H54 (cell line): ENCODE measurements around the gene HOXA10.

Experiments used
- DNase-seq: peaks from one replicate; pipeline ENCODE4 v3.0.0; 2011; ENCODE audit warnings: low spot score, mixed read lengths; ENCODE audit not compliant: insufficient read length
- FAIRE-seq: peaks from 3 replicates; lab custom pipeline; 2011; peaks lifted over from hg19 to GRCh38; lab: Jason Lieb, UNC
- POLR2A ChIP-seq: IDR thresholded peaks from 2 replicates; pipeline ENCODE4 v1.6.1; 2011; ENCODE audit warnings: low read depth, mild to moderate bottlenecking, low read length

The HOXA10 gene

GRCh38 chr7:27209933-27210440 lies 35.9 kb upstream of the HOXA10 start:
- no peak for FAIRE-seq
- no peak for TF ChIP-seq POLR2A
- DNase-seq: no peak

DNA sequence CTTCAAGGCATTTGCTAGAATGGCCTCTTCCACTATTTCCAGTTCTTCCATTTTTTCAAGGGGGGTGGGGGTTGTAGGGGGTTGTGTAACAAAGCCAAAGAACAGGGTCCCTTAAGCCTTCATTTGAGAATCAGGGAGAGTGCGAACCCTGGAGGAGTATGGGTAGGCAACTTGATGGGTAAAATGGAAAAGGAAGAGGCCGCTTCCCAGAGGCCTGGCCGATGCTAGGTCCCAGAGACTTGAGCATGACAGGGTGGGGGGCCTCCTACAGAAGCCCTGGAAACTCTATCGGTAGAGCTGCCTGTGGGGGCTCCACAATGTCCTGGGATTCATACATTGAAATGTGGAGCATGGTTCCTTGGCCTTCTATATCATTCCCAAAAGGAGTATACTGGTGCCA lies 34.9 kb upstream of the HOXA10 start:
- DNase-seq (no peak), FAIRE-seq (no peak)
- no peak for TF ChIP-seq POLR2A

DNA sequence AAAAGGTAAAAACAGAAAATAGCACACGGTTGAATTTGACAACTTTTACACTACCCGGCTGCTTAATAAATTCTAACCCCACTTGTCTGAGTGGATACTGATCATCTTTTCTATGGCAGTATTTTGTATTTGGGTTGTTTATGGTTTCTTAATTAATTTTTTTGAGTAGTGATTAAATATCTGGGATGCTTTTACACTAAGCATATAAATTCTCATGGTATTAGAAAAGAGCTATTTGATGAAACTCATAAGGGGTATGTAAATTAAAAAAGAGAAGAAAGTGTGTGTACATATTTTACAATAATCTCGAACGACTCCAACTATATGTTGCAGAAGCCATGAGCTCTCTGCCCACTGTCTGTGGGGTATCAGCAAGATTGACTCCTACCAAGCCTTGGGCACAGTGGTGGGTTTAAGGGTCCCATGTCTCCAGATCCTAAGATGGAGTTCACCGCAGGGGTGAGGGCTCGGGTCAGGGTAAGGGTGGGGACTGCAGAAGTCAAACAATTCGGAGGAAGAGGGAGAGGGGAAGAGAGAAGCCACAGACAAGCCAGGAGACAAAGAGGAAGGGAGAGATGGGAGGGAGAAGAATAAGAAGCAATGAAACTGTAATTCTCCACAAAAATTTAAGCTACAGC lies 33.3 kb upstream of the HOXA10 start:
- FAIRE-seq: no peak
- DNase-seq: no peak
- TF ChIP-seq POLR2A: no peak

DNA sequence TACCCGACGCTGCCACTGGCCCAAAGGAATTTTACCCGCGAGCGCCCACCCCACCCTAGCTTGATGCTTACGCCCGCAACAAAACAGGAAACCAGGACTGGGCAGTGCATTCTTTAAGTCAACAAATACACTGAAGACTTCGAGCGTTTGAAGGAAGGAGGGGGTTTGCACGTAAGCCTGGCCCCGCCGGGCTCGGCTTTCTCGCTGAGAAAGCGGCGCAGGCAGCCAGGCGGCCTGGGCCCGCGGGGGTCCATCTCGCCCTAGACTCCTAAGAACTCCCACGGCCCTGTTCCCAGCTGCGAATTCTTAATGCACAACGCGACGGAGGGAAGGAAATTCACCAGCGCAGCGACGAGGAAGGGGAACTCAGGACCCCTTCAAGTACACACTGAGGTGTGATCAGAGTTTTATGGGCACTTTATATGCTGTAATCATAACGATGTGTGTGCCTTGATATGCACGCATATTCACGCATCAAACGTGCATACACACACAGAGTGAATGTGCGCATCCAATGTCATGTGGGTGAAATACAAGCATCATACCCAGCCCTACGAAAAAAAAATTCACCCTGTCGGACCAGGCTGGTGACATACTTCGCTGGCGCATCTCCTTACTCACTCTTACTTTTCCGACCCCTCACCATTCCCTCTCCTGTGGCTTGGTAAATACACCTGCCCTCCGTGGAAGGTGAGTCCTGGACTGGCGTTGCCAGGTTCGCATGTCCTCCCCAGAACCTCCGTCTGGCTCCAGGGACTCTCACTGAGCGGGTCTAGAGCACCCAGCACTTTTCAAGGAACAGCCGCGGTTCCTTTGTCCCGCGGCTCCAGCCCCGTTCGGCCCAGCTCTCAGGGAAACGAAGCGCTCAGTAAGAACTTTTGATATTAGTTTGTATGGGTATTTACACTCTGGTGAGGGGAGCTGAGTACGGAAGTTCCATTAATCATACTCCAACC lies 31.5 kb upstream of the HOXA10 start:
- FAIRE-seq (no peak), DNase-seq (no peak)

DNA sequence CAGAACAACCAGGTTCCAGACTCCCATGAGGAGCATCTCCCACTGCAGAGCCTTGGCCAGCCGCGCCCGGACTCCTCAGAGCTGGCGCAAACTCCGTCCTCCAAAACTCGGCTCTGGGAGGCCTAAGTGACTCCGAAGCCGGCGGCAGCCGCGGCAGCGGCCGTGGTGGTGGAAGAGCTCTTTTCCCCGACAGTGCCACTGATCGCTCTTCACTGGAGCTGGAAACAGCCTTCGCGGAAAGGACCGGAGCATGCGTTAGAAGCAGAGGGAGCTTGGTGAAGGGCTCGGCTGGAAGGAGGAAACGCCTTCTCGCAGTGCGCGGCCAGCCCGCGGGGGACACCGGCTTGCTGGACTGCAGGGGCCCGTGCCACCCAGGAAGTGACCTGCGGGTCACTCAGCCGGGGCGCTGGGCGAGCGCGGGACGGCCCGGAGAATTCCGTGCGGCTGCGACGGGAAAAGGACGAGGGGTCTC lies 30.8 kb upstream of the HOXA10 start:
- FAIRE-seq: no peak
- TF ChIP-seq POLR2A: no peak
- DNase-seq: no peak

More for the DNA sequence above, 31.5 kb upstream of the HOXA10 start:
- TF ChIP-seq POLR2A: no peak

GRCh38 chr7:27203964-27204594 lies 30.0 kb upstream of the HOXA10 start:
- DNase-seq (no peak), FAIRE-seq (no peak)
- no peak for TF ChIP-seq POLR2A

DNA sequence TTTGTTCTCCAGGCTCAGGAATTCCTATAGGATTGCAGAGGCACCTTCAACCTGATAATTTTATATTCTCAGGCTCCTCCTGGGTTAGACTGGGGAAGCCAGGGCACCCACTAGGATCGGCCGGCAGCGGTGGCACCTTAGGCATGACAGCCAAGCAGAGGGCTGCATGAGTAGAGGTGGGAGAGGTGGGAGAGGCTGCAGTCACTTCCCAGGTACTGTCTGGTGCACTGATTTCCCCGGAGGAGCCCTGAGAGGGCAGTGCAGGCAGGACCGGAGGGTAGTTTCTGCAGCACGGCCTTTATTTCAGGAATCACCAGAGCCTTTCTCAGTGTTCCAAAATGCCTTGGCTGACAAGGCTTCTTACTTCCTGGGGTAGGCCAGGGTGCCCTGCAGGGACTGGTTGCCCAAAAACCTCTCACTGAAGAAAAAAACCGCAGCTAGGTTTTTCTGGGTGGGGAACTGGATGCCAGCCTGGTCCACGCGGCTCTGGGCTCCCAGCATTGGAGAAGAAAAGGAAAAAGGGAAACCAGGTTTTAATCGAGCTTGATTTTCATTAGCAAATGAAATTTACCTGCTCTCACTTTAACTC lies 29.3 kb upstream of the HOXA10 start:
- DNase-seq (no peak), FAIRE-seq (no peak)
- TF ChIP-seq POLR2A: no peak

GRCh38 chr7:27202862-27203134 lies 28.7 kb upstream of the HOXA10 start:
- no peak for FAIRE-seq
- DNase-seq: no peak
- no peak for TF ChIP-seq POLR2A

DNA sequence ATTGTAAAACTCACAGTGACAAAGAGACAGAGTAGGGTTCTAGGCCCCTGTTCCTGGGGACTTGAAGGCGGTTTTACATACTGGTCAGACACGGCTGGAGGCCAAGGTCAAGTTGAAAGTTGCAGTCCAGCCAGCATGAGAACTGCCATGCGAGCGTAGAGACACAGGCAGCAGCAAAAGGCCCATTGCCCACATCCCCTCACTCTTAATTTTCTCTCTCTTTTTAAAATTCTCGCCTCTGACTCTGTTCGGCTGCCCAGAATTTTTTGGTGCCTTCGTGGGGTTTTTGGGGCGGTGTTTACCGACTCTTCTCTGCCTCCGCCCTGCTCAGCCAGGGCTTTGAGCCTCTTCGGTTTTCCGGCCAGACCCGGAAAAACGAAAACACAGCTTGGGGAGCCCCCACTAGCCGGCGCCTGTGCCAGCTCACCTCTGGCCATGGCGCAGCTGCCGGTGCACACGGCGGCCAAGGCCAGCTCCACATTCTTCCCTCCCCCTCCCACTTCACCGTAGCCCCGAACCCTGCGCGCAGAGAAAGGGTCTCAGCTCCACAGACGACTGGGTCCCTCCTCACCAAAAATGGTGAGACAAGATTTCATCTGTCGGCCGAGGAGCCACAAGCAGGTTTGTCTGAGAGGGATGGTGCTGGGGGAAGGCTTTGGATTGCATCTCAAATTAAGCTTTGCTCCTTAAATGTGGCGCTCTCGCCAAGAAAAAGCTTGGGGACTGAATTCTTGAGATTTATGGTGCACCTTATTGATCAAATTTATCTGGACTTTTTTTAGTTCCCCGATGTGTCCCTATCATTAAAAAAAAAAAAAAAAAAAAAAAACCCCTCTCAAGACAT lies 28.1 kb upstream of the HOXA10 start:
- FAIRE-seq (no peak), DNase-seq (no peak)
- no peak for TF ChIP-seq POLR2A

- TF ChIP-seq POLR2A: no peak
- FAIRE-seq (no peak), DNase-seq (no peak)
Observed at GRCh38 chr7:27201580-27202017, 27.5 kb upstream of the HOXA10 start.

DNA sequence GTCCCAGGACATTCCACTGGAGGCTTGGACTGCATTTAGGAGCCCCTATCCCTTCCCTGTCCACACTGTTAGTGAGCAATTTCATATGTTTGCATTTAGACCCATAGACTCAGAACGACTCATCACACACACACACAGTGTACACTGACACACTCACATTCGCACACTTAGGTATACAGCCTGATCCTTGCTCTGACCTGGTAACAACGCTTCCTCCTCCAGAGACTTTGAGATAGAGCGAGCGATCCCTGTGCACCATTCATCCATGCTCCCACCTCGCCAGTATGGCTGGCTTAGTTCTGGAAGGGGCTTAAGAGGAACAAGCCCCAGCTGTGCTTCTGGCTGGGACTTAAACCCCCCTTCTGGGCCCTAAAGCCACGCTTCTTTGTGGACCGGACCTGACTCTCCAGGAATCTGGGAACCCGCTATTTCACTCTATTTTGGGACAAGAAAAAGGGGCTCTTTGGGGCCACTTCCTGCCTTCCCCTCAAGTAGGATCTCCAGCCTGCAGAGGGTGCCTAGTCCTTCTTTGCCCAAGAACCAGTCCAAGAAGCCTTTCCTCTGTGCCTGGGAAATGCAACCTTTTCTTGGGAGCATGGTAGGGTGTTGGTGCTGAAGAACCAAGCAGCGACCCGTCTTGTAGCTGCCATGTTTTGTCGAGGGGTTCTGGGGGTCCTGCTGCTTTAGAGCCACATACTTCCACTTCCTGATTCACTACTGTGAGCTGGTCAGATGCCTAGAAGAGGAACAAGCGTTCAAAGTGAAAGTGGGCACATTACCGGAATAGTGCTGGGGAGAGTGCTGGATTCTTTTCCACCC lies 26.9 kb upstream of the HOXA10 start:
- DNase-seq: no peak
- no peak for FAIRE-seq
- TF ChIP-seq POLR2A: no peak
